B cell (primary cell): Measurements from ENCODE around the gene SRGAP1. TPM values are rescaled to one million over a fixed set of nuclear protein-coding genes. Genes with fewer than 3 reads are reported as not detected.

Experiments used
- ATAC-seq: fragments of 200-7000 bp; cut with Tn5 transposase; one replicate; pipeline ENCODE4 v1.10.0; 2021; ENCODE audit warnings: low read depth, mild to moderate bottlenecking, moderate number of reproducible peaks, moderate library complexity
- CTCF ChIA-PET: fragments of 350-600 bp; sonication (Branson Sonifier 250); formaldehyde crosslinking; loops from one replicate; lab custom pipeline; 2021; ENCODE audit warnings: antibody characterized with exemption, inconsistent platforms; lab: Charles Lee
- POLR2A ChIA-PET: fragments of 350-600 bp; sonication (Branson Sonifier 250); formaldehyde crosslinking; loops from one replicate; lab custom pipeline; 2021; ENCODE audit warnings: antibody characterized with exemption; lab: Charles Lee
- DNase-seq: peaks from one replicate; pipeline ENCODE4 v3.0.0; 2013
- H2AFZ ChIP-seq: 2 replicates; pipeline ENCODE4 v1.6.1; 2012; ENCODE audit warnings: mild to moderate bottlenecking, low read depth, low read length; ENCODE audit not compliant: insufficient read depth, poor library complexity, severe bottlenecking
- H3K27ac ChIP-seq, 2 donors: 1 replicate in 1 of 2; 2 replicates in 1 of 2; pipeline ENCODE4 v1.5.1; 2012 to 2013; ENCODE audit warnings: low read length in 2 of 2, mild to moderate bottlenecking in 2 of 2, moderate library complexity in 1 of 2
- H3K27me3 ChIP-seq, 4 experiments: fragments of 200-600 bp in 1 of 4; sonication (generic) in 1 of 4; replicated peaks in 1 of 4; 1 replicate in 2 of 4; 2 replicates in 2 of 4; pipeline versions ENCODE4 v1.6.1 to v1.7.0; 2013 to 2016; ENCODE audit warnings: low read length in 3 of 4, mild to moderate bottlenecking in 2 of 4, mixed read lengths in 1 of 4, moderate library complexity in 1 of 4; ENCODE audit not compliant: insufficient read depth in 4 of 4, control insufficient read depth in 3 of 4; ENCODE audit errors: control extremely low read depth in 1 of 4
- H3K36me3 ChIP-seq, 2 experiments: replicated peaks in 1 of 2; 1 replicate in 1 of 2; 2 replicates in 1 of 2; pipeline versions ENCODE4 v1.6.1 to v1.7.1; 2013; ENCODE audit warnings: low read length in 1 of 2; ENCODE audit not compliant: insufficient read depth in 2 of 2, control insufficient read depth in 1 of 2; ENCODE audit errors: control extremely low read depth in 1 of 2, extremely low read depth in 1 of 2
- H3K4me1 ChIP-seq, 2 donors: fragments of 200-600 bp in 1 of 2; sonication (generic) in 1 of 2; 1 replicate in 1 of 2; 2 replicates in 1 of 2; pipeline versions ENCODE4 v1.5.1 to v1.6.1; 2013 to 2017; ENCODE audit warnings: low read length in 2 of 2; ENCODE audit not compliant: control insufficient read depth in 2 of 2, insufficient read depth in 2 of 2
- H3K4me2 ChIP-seq: replicated peaks from 2 replicates; pipeline ENCODE3; 2012; ENCODE audit warnings: mild to moderate bottlenecking, low read depth, low read length; ENCODE audit not compliant: poor library complexity, severe bottlenecking
- H3K4me3 ChIP-seq, 5 experiments: fragments of 200-600 bp in 1 of 5; sonication (generic) in 1 of 5; 1 replicate in 3 of 5; 2 replicates in 2 of 5; pipeline versions ENCODE4 v1.5.1 to v1.7.0; 2011 to 2016; ENCODE audit warnings: low read length in 4 of 5, mild to moderate bottlenecking in 4 of 5, low read depth in 2 of 5, control low read depth in 1 of 5, moderate library complexity in 1 of 5; ENCODE audit not compliant: insufficient read depth in 1 of 5; ENCODE audit errors: control extremely low read depth in 1 of 5, extremely low read depth in 1 of 5
- H3K79me2 ChIP-seq: fragments of 200-600 bp; sonication (generic); one replicate; pipeline ENCODE4 v1.6.0; 2016; ENCODE audit warnings: low read length; ENCODE audit not compliant: control insufficient read depth, insufficient read depth
- H3K9ac ChIP-seq: fragments of 200-600 bp; sonication (generic); 2 replicates; pipeline ENCODE4 v1.6.1; 2017; ENCODE audit warnings: mild to moderate bottlenecking, low read length, moderate library complexity
- H3K9me3 ChIP-seq, 3 donors: one replicate each; pipeline versions ENCODE4 v1.6.1 to v1.7.1; 2013; ENCODE audit warnings: low read length in 2 of 3; ENCODE audit not compliant: control insufficient read depth in 2 of 3, insufficient read depth in 1 of 3; ENCODE audit errors: control extremely low read depth in 1 of 3
- H4K20me1 ChIP-seq: 2 replicates; pipeline ENCODE4 v1.6.0; 2012; ENCODE audit warnings: mild to moderate bottlenecking, low read length; ENCODE audit not compliant: insufficient read depth, control insufficient read depth, poor library complexity, severe bottlenecking
- H3K27ac Mint-ChIP-seq: one replicate; pipeline ENCODE4 v1.8.0; 2021; ENCODE audit warnings: mixed read lengths
- H3K27me3 Mint-ChIP-seq: one replicate; pipeline ENCODE4 v1.8.0; 2021; ENCODE audit warnings: mixed read lengths
- H3K4me1 Mint-ChIP-seq: one replicate; pipeline ENCODE4 v1.8.0; 2021; ENCODE audit warnings: mixed read lengths
- H3K4me3 Mint-ChIP-seq: one replicate; pipeline ENCODE4 v1.8.0; 2021; ENCODE audit warnings: mixed read lengths
- H3K9me3 Mint-ChIP-seq: one replicate; pipeline ENCODE4 v1.8.0; 2022; ENCODE audit warnings: mixed read lengths; ENCODE audit not compliant: insufficient read depth
- CTCF ChIP-seq: fragments of 200-600 bp; IDR thresholded peaks from one replicate; pipeline ENCODE4 v1.8.0; 2022; ENCODE audit warnings: antibody characterized with exemption, mild to moderate bottlenecking
- EZH2 ChIP-seq: IDR thresholded peaks from 2 replicates; pipeline ENCODE4 v1.6.1; 2012; ENCODE audit warnings: borderline replicate concordance, low read depth, mild to moderate bottlenecking, moderate library complexity, low read length; ENCODE audit not compliant: insufficient read depth, poor library complexity, severe bottlenecking
- WGBS: methylation state at CpG from one replicate; pipeline ENCODE4 v1.1.5; 2013; ENCODE audit warnings: missing lambda C conversion rate; ENCODE audit not compliant: insufficient coverage; 5-methylcytosine and 5-hydroxymethylcytosine counted together
- intact Hi-C: fragments of 100-400 bp; cut with micrococcal nuclease; formaldehyde crosslinking; loops from one replicate; pipeline ENCODE4 v1.10.0; 2022
- polyA plus RNA-seq: library from polyadenylated mRNA; depleted of rRNA; stranded (reverse); fragments of >200 nt; gene quantifications from 2 replicates; pipeline ENCODE4 v1.2.3, GENCODE V29; 2012
- total RNA-seq, 2 donors: library from RNA; stranded (reverse); fragments of 120-200 nt in 1 of 2; gene quantifications; 1 replicate in 1 of 2; 2 replicates in 1 of 2; pipeline versions ENCODE4 v1.2.3 to v1.2.4, GENCODE V29; 2013 to 2022

The SRGAP1 gene
- total and polyA plus RNA-seq, 2 donors (not counting 1 experiment from before 2014, with no cell fraction given) = under 0.01 to 0.22 TPM

- Histone ChIP-seq H4K20me1 (no peaks in the 10 kb centered on the region), H3K36me3 (no peaks in the 10 kb centered on the region), H3K4me3 (no peak overlapping the region), H3K9ac (no peak overlapping the region), H3K4me2 (no peak overlapping the region), H3K79me2 (no peaks in the 10 kb centered on the region), H3K27ac (no peak overlapping the region), H3K4me1 (no peaks in the 10 kb centered on the region), H3K27me3 (no peaks in the 10 kb centered on the region), H2AFZ (no peak overlapping the region), H3K9me3 (peaks cover 0 to 1% (median 0%) of the 10 kb centered on the region in 3 donors)
- WGBS = no CpG with 5 or more reads among the region's 4 CpGs
- H3K9me3 Mint-ChIP-seq = peaks cover 3% of the 10 kb centered on the region
- ChIA-PET CTCF (no interaction called here), POLR2A (no interaction called here)
- peaks cover 5% of the 10 kb centered on the region for H3K27me3 Mint-ChIP-seq
- no peak for ATAC-seq
- intact Hi-C loops = no loop called here
- TF ChIP-seq CTCF = no peak
- no peak overlapping the region for H3K4me3 Mint-ChIP-seq
- H3K27ac Mint-ChIP-seq = no peak overlapping the region
- DNase-seq = no peak
- no peaks in the 10 kb centered on the region for H3K4me1 Mint-ChIP-seq
These were observed 265.2 kb downstream of the SRGAP1 start for GRCh38 chr12:64109706-64110105.

GRCh38 chr12:64110864-64111263 lies 266.4 kb downstream of the SRGAP1 start:
- Histone ChIP-seq H3K4me2 (no peak overlapping the region), H3K9me3 (peaks cover 0 to 1% (median 0%) of the 10 kb centered on the region in 3 donors), H4K20me1 (no peaks in the 10 kb centered on the region), H3K27me3 (no peaks in the 10 kb centered on the region), H3K4me1 (no peaks in the 10 kb centered on the region), H3K27ac (no peak overlapping the region), H3K79me2 (no peaks in the 10 kb centered on the region), H3K9ac (no peak overlapping the region), H3K36me3 (no peaks in the 10 kb centered on the region), H3K4me3 (no peak overlapping the region), H2AFZ (no peak overlapping the region)
- Mint-ChIP-seq H3K27ac (no peak overlapping the region), H3K9me3 (peaks cover 3% of the 10 kb centered on the region), H3K4me3 (no peak overlapping the region), H3K27me3 (peaks cover 5% of the 10 kb centered on the region), H3K4me1 (no peaks in the 10 kb centered on the region)
- TF ChIP-seq CTCF (no peak), EZH2 (no peak)
- DNase-seq = no peak
- CTCF ChIA-PET = no interaction called here
- intact Hi-C loops = no loop called here
- ATAC-seq = no peak
- POLR2A ChIA-PET = no interaction called here
